Muscle layer of colon (tissue), 2 donors: ENCODE results near the gene CALN1.

Source experiments
- H3K27ac ChIP-seq: one replicate; pipeline ENCODE4 v1.7.0; 2013; ENCODE audit warnings: low read depth, mild to moderate bottlenecking, low read length, moderate library complexity
- H3K27me3 ChIP-seq, 2 donors: one replicate each; pipeline ENCODE4 v1.7.0; 2013; ENCODE audit warnings: low read length in 2 of 2, mild to moderate bottlenecking in 2 of 2; ENCODE audit not compliant: insufficient read depth in 2 of 2, control insufficient read depth in 1 of 2
- H3K36me3 ChIP-seq: one replicate; pipeline ENCODE4 v1.7.0; 2013; ENCODE audit warnings: mild to moderate bottlenecking, low read length; ENCODE audit not compliant: insufficient read depth
- H3K4me1 ChIP-seq: one replicate; pipeline ENCODE4 v1.7.0; 2013; ENCODE audit warnings: mild to moderate bottlenecking, low read length; ENCODE audit not compliant: insufficient read depth
- H3K4me3 ChIP-seq, 2 donors: one replicate each; pipeline ENCODE4 v1.7.0; 2013; ENCODE audit warnings: low read length in 2 of 2, low read depth in 1 of 2, mild to moderate bottlenecking in 1 of 2, moderate library complexity in 1 of 2
- H3K9ac ChIP-seq: one replicate; pipeline ENCODE4 v1.7.0; 2013; ENCODE audit warnings: low read length
- H3K9me3 ChIP-seq: one replicate; pipeline ENCODE4 v1.7.0; 2013; ENCODE audit warnings: mild to moderate bottlenecking, low read length
- donor health status: abdominal sarcoma.
- donor health status: Adenocarcinoma of cecum.

Gene CALN1

DNA sequence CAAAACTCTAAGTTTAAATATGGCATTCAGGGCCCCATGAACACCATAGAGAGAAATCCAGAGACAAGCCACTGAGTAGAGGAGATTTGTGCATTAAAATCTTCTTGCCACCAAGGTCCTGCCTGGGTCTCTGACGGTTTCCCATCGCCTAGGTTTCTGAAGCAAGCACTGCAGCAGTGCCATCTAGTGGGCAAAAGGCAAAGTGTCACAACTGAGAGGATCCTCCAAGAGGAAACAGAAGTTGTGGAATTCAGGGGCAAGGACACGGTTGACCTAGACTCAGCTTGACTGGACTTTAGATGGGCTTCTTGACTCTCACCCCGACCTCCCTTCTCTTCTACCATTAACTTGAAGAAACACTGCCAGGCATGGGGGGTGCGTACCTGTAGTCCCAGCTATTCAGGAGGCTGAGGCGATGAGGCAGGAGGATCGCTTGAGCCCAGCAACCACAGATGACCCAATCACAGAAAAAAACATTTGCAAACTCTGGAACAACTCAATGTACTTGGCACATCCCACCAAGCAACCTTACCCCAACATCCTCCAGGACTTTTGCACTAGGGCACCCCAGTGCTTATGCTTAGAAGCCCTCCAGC lies 676.1 kb downstream of the CALN1 start:
- Histone ChIP-seq H3K27me3 (no peaks in the 10 kb centered on the region), H3K4me1 (no peaks in the 10 kb centered on the region), H3K9ac (no peak overlapping the region), H3K27ac (no peak overlapping the region), H3K4me3 (no peak overlapping the region), H3K9me3 (no peaks in the 10 kb centered on the region), H3K36me3 (no peaks in the 10 kb centered on the region)

DNA sequence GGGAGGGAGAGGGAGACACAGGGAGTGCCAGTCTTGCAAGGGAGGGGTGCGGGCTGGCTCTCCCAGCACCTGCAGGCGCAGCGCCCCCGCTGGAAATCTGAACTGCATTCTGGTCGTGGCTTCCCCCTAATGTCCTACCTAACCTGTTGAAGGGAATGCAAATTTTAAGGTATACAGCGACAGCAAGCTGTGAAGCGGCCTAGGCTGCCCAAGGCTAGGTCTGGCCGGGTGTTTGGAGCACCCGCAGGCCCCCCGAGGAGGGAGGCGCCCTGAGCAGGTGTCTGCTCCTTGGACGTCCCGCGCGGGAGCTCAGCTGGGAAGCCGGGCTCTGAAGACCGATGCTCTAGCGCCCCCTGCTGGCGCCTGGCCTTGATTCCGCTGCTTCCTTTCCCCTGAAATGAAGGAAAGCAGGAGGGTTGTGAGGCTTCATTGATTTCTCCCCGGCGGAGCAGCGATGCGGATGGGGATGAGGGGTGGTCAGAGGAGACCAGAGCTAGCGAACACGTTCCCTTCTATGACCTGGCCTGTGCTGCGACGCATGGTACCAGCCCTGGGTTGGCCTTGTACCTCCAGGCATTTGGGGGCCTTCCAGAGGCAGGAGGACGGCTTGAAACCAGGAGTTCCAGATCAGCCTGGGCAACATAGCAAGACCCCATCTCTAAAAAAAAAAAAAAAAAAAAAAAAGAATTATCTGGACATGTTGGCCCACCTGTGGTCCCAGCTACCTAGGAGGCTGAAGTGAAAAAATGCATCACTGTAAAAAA lies 678.8 kb downstream of the CALN1 start:
- Histone ChIP-seq H3K4me3 (peak overlapping the region in 1 of 2 donors; percentile 27), H3K9ac (no peak overlapping the region), H3K27ac (no peak overlapping the region), H3K4me1 (no peaks in the 10 kb centered on the region), H3K36me3 (no peaks in the 10 kb centered on the region), H3K27me3 (no peaks in the 10 kb centered on the region), H3K9me3 (no peaks in the 10 kb centered on the region)

DNA sequence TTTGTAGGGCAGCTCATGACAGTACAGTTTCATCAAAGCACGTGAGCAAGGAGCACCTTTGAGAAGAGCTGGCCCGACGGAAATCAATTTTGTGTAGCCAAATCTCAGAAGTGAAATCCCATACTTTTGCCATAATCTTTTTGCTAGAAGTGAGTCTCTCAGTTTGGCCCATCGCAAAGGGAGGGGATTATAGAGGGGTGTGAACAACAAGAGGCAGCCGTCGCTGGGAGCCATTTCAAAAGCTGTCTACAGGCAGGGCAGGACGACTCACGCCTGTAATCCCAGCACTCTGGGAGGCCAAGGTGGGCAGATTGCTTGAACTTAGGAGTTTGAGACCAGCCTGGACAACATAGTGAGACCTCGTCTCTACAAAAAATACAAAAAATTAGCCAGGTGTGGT lies 680.4 kb downstream of the CALN1 start:
- Histone ChIP-seq H3K9me3 (no peaks in the 10 kb centered on the region), H3K36me3 (no peaks in the 10 kb centered on the region), H3K27me3 (no peaks in the 10 kb centered on the region), H3K4me1 (no peaks in the 10 kb centered on the region), H3K27ac (no peak overlapping the region), H3K9ac (no peak overlapping the region), H3K4me3 (no peak overlapping the region)
